Uterus (tissue), 4 donors: ENCODE measurements around the gene DIP2A. TPM values are rescaled to one million over a fixed set of nuclear protein-coding genes. Genes with fewer than 3 reads are reported as not detected.

Experiments
- DNase-seq, 2 donors: peaks; one replicate each; pipeline ENCODE4 v3.0.0-alpha.2; 2019 to 2020
- H3K27ac ChIP-seq, 2 donors: fragments of 200-600 bp; sonication (generic); 1 replicate in 1 of 2; 2 replicates in 1 of 2; pipeline ENCODE4 v1.5.1; 2016 to 2018
- H3K27me3 ChIP-seq, 2 donors: fragments of 200-600 bp; sonication (generic); one replicate each; pipeline ENCODE4 v1.5.1; 2018 to 2019; ENCODE audit warnings: control low read depth in 1 of 2
- H3K36me3 ChIP-seq, 2 donors: fragments of 200-600 bp; sonication (generic); one replicate each; pipeline ENCODE4 v1.5.1; 2019; ENCODE audit warnings: control low read depth in 1 of 2
- H3K4me1 ChIP-seq, 2 donors: fragments of 200-600 bp; sonication (generic); one replicate each; pipeline ENCODE4 v1.5.1; 2018 to 2019; ENCODE audit warnings: control low read depth in 1 of 2
- H3K4me3 ChIP-seq, 2 donors: fragments of 200-600 bp; sonication (generic); 1 replicate in 1 of 2; 2 replicates in 1 of 2; pipeline ENCODE4 v1.5.1; 2018 to 2019; ENCODE audit warnings: mild to moderate bottlenecking in 1 of 2
- H3K9me3 ChIP-seq, 2 donors: fragments of 200-600 bp; sonication (generic); one replicate each; pipeline ENCODE4 v1.5.1; 2019; ENCODE audit warnings: control low read depth in 1 of 2
- CTCF ChIP-seq, 4 experiments: fragments of 200-600 bp in 2 of 4; fragments of 450-650 bp in 2 of 4; sonication (generic) in 2 of 4; IDR thresholded peaks; one replicate each; pipeline ENCODE4 v1.5.1; 2016 to 2019; ENCODE audit warnings: antibody characterized with exemption in 4 of 4, mild to moderate bottlenecking in 2 of 4, moderate library complexity in 1 of 4
- POLR2A ChIP-seq, 2 donors: fragments of 450-650 bp; IDR thresholded peaks; one replicate each; pipeline ENCODE4 v1.6.1; 2016; ENCODE audit warnings: antibody characterized with exemption in 2 of 2, mild to moderate bottlenecking in 1 of 2, moderate library complexity in 1 of 2
- intact Hi-C: fragments of 100-400 bp; cut with DNase I; formaldehyde crosslinking; loops from one replicate; pipeline ENCODE4 v1.15.1; 2023; ENCODE audit warnings: low total_unique reads
- total RNA-seq, 4 donors: library from RNA; depleted of rRNA in 3 of 4; stranded (reverse); fragments of >200 nt in 3 of 4; gene quantifications; one replicate each; pipeline versions ENCODE4 v1.1.0 to v1.2.4, GENCODE V29; 2014 to 2023
- donor health status: DM: yes; HTN: yes; CAD: no.

DIP2A gene
- total RNA-seq, 4 donors from 2014 or later, result 51.0 to 56.3 (median 51.6) TPM

- DNase-seq, result no peak
- no peaks in the 10 kb centered on the region for H3K9me3 ChIP-seq
- no peak overlapping the region for H3K4me3 ChIP-seq
- no peaks in the 10 kb centered on the region for H3K4me1 ChIP-seq
- no peaks in the 10 kb centered on the region for H3K27me3 ChIP-seq
- TF ChIP-seq POLR2A (IDR thresholded peaks at IDR 0.05) (no peak), CTCF (IDR thresholded peaks at IDR 0.05) (no peak)
- intact Hi-C loops, result no loop called here
- no peaks in the 10 kb centered on the region for H3K36me3 ChIP-seq
- H3K27ac ChIP-seq, result no peak overlapping the region
Observed at GRCh38 chr21:46420241-46421190, 38.2 kb upstream of the DIP2A start.

GRCh38 chr21:46421191-46421750, 37.4 kb upstream of the DIP2A start:
- no peak for TF ChIP-seq CTCF (IDR thresholded peaks at IDR 0.05)
- no peak for TF ChIP-seq POLR2A (IDR thresholded peaks at IDR 0.05)
- no peak overlapping the region for H3K4me3 ChIP-seq
- no peaks in the 10 kb centered on the region for H3K4me1 ChIP-seq
- no peak for DNase-seq
- intact Hi-C loops, result no loop called here
- no peaks in the 10 kb centered on the region for H3K36me3 ChIP-seq
- H3K27ac ChIP-seq, result no peak overlapping the region
- H3K9me3 ChIP-seq, result no peaks in the 10 kb centered on the region
- H3K27me3 ChIP-seq, result no peaks in the 10 kb centered on the region

- intact Hi-C loops, result no loop called here
- no peaks in the 10 kb centered on the region for H3K4me1 ChIP-seq
- H3K9me3 ChIP-seq, result no peaks in the 10 kb centered on the region
- TF ChIP-seq POLR2A (IDR thresholded peaks at IDR 0.05) (no peak), CTCF (IDR thresholded peaks at IDR 0.05) (no peak)
- no peak for DNase-seq
- no peaks in the 10 kb centered on the region for H3K27me3 ChIP-seq
- H3K4me3 ChIP-seq, result no peak overlapping the region
- no peak overlapping the region for H3K27ac ChIP-seq
- H3K36me3 ChIP-seq, result no peaks in the 10 kb centered on the region
Observed at GRCh38 chr21:46421756-46422555, 36.7 kb upstream of the DIP2A start.

- no peak overlapping the region for H3K4me3 ChIP-seq
- TF ChIP-seq POLR2A (IDR thresholded peaks at IDR 0.05) (no peak), CTCF (IDR thresholded peaks at IDR 0.05) (no peak)
- no peak for DNase-seq
- no peak overlapping the region for H3K27ac ChIP-seq
- no peaks in the 10 kb centered on the region for H3K36me3 ChIP-seq
- H3K9me3 ChIP-seq, result no peaks in the 10 kb centered on the region
- intact Hi-C loops, result no loop called here
- H3K4me1 ChIP-seq, result no peaks in the 10 kb centered on the region
- no peaks in the 10 kb centered on the region for H3K27me3 ChIP-seq
Observed at GRCh38 chr21:46422636-46423241, 36.0 kb upstream of the DIP2A start.
